ENCODE data around the gene ADO. TPM values are rescaled to one million over a fixed set of nuclear protein-coding genes. Genes with fewer than 3 reads are reported as not detected.

Gene ADO
- total RNA-seq, 5 donors from 2014 or later (not counting 1 experiment from before 2014, with no cell fraction given): 10.5 to 17.5 (median 15.6) TPM

DNA sequence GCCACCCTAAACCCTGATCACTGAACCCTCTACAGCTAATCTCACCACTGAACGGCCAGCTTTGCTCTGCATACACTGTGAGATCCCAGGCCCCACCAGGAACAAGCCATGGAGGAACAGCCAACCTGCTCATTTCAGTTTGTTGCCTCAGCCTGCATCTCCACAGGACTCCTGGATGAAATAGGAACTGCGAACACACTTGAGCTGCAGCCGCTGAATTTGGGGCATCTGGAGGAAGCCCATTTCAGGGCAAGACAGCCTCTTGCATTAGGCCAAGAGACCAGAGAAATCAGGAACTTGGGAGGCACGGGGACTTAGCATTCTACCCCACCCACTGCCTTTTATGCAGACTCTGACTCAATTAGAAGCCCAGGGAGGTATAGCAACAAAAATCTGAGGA is 26.2 kb downstream of the ADO start:
- Mint-ChIP-seq H3K9me3 (no peaks in the 10 kb centered on the region), H3K4me3 (no peak overlapping the region), H3K27me3 (peaks cover 8 to 10% of the 10 kb centered on the region in 2 donors), H3K36me3 (no peaks in the 10 kb centered on the region), H3K4me1 (no peaks in the 10 kb centered on the region), H3K27ac (no peak overlapping the region)
- no peaks in the 10 kb centered on the region for H3K9me3 ChIP-seq
- no peaks in the 10 kb centered on the region for H3K4me1 ChIP-seq (ENCODE audit: control insufficient read depth in 1 of 2, extremely low read depth in 1 of 2, insufficient read depth in 2 of 2, low read length in 2 of 2)
- ChIA-PET POLR2A (interaction anchor here in 1 of 2 donors (0.6 kb wide), 1 partner anchor 63 kb away, joined by 3 read pairs; no protein-coding TSS in a partner anchor), CTCF (interaction anchor here in 1 of 2 donors (0.6 kb wide), 1 partner anchor 13 kb away, joined by 3 read pairs; no protein-coding TSS in a partner anchor)
- ATAC-seq (replicated peaks in 1 of 4): no peak
- 92% methylated on average over 3 of the region's 4 CpGs for WGBS (ENCODE audit: insufficient coverage)
- peaks cover under 1 to 2% of the 10 kb centered on the region in 2 experiments for H3K27me3 ChIP-seq (replicated peaks in 1 of 2; ENCODE audit: control insufficient read depth in 2 of 2, extremely low read depth in 1 of 2, insufficient read depth in 2 of 2, low read length in 1 of 2)
- no peak for DNase-seq
- no peak overlapping the region for H3K4me3 ChIP-seq (ENCODE audit: control insufficient read depth in 1 of 2, extremely low read depth in 1 of 2, low read length in 1 of 2)
- no peaks in the 10 kb centered on the region for H3K36me3 ChIP-seq (ENCODE audit: control insufficient read depth in 2 of 2, extremely low read depth in 1 of 2, insufficient read depth in 1 of 2, low read length in 1 of 2)
- H3K27ac ChIP-seq (ENCODE audit: low read length): no peak overlapping the region

DNA sequence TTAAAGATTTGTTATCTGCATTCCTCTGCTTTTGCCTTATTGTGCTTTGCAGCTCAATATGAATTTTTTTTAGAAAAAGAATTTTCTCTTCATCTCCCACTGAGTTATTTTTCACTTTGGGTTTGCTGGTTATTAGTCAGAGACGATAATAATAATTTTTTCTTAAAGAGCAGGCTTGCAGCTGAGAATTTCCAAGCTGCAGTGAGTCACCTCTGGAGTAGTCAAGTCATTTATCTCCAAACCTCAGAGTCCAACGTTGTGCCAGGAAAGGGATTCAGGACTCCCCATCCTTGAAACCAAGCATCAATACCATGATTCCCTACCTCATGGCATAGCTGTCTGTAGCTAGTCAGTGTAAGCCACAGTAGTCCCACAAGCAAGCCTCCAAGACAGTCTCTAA is 26.8 kb downstream of the ADO start:
- Mint-ChIP-seq H3K27ac (no peak overlapping the region), H3K36me3 (no peaks in the 10 kb centered on the region), H3K27me3 (peaks cover 9 to 10% of the 10 kb centered on the region in 2 donors), H3K4me1 (no peaks in the 10 kb centered on the region), H3K9me3 (no peaks in the 10 kb centered on the region), H3K4me3 (no peak overlapping the region)
- ChIA-PET POLR2A (interaction anchor here in 1 of 2 donors (0.6 kb wide), 1 partner anchor 62 kb away, joined by 3 read pairs; no protein-coding TSS in a partner anchor), CTCF (interaction anchor here in 1 of 2 donors (0.6 to 1.0 kb wide), 2 partner anchors 14 to 193 kb away, joined by 3 read pairs; no protein-coding TSS in a partner anchor)
- Histone ChIP-seq H3K36me3 (ENCODE audit: control insufficient read depth in 2 of 2, extremely low read depth in 1 of 2, insufficient read depth in 1 of 2, low read length in 1 of 2) (no peaks in the 10 kb centered on the region), H3K27me3 (replicated peaks in 1 of 2; ENCODE audit: control insufficient read depth in 2 of 2, extremely low read depth in 1 of 2, insufficient read depth in 2 of 2, low read length in 1 of 2) (peaks cover 2 to 4% of the 10 kb centered on the region in 2 experiments), H3K4me1 (ENCODE audit: control insufficient read depth in 1 of 2, extremely low read depth in 1 of 2, insufficient read depth in 2 of 2, low read length in 2 of 2) (no peaks in the 10 kb centered on the region), H3K4me3 (ENCODE audit: control insufficient read depth in 1 of 2, extremely low read depth in 1 of 2, low read length in 1 of 2) (no peak overlapping the region), H3K27ac (ENCODE audit: low read length) (no peak overlapping the region), H3K9me3 (no peaks in the 10 kb centered on the region)
- 27% methylated on average over 1 of the region's 2 CpGs for WGBS (ENCODE audit: insufficient coverage)
- DNase-seq: no peak
- ATAC-seq (replicated peaks in 1 of 4): no peak

- Mint-ChIP-seq H3K9me3 (no peaks in the 10 kb centered on the region), H3K27me3 (peaks cover 7 to 14% of the 10 kb centered on the region in 2 donors), H3K4me1 (peaks cover 0 to 6% (median 4%) of the 10 kb centered on the region in 3 donors), H3K27ac (no peak overlapping the region), H3K4me3 (no peak overlapping the region), H3K36me3 (no peaks in the 10 kb centered on the region)
- Histone ChIP-seq H3K4me3 (ENCODE audit: control insufficient read depth in 1 of 2, extremely low read depth in 1 of 2, low read length in 1 of 2) (no peak overlapping the region), H3K9me3 (no peaks in the 10 kb centered on the region), H3K4me1 (ENCODE audit: control insufficient read depth in 1 of 2, extremely low read depth in 1 of 2, insufficient read depth in 2 of 2, low read length in 2 of 2) (no peaks in the 10 kb centered on the region), H3K27ac (ENCODE audit: low read length) (no peak overlapping the region), H3K36me3 (ENCODE audit: control insufficient read depth in 2 of 2, extremely low read depth in 1 of 2, insufficient read depth in 1 of 2, low read length in 1 of 2) (no peaks in the 10 kb centered on the region), H3K27me3 (replicated peaks in 1 of 2; ENCODE audit: control insufficient read depth in 2 of 2, extremely low read depth in 1 of 2, insufficient read depth in 2 of 2, low read length in 1 of 2) (peaks cover 0 to 4% of the 10 kb centered on the region in 2 experiments)
- ChIA-PET CTCF (no interaction called here), POLR2A (no interaction called here)
- no peak for ATAC-seq (replicated peaks in 1 of 4)
- 100% methylated on average over 1 of the region's 2 CpGs for WGBS (ENCODE audit: insufficient coverage)
- no peak for DNase-seq
These were observed 35.1 kb downstream of the ADO start for GRCh38 chr10:62839590-62839989.

DNA sequence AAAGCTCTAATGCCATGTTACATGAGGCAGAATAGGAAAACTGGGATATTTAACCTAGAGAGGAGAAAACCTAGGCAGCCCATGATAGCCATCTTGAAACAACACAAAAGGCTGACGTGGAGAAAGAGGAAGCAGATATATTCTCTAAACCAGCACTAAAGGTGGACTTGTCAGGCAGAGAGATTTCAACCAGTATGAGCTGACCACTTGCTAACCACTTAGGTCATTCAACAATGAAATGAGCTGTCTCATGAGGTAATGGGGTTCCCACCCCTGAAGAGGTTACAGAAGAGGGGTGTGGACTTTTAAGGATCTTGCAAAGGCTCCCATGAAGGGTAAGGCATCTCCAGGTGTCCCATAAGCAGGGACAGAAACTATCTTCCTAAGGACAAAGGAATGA is 38.5 kb downstream of the ADO start:
- Mint-ChIP-seq H3K4me3 (no peak overlapping the region), H3K27me3 (peaks cover 2 to 3% of the 10 kb centered on the region in 2 donors), H3K9me3 (peaks cover 0 to 14% (median 9%) of the 10 kb centered on the region in 3 donors), H3K36me3 (no peaks in the 10 kb centered on the region), H3K27ac (no peak overlapping the region), H3K4me1 (peaks cover 3 to 12% (median 7%) of the 10 kb centered on the region in 3 donors)
- Histone ChIP-seq H3K27me3 (replicated peaks in 1 of 2; ENCODE audit: control insufficient read depth in 2 of 2, extremely low read depth in 1 of 2, insufficient read depth in 2 of 2, low read length in 1 of 2) (no peaks in the 10 kb centered on the region), H3K27ac (ENCODE audit: low read length) (no peak overlapping the region), H3K4me1 (ENCODE audit: control insufficient read depth in 1 of 2, extremely low read depth in 1 of 2, insufficient read depth in 2 of 2, low read length in 2 of 2) (no peaks in the 10 kb centered on the region), H3K36me3 (ENCODE audit: control insufficient read depth in 2 of 2, extremely low read depth in 1 of 2, insufficient read depth in 1 of 2, low read length in 1 of 2) (no peaks in the 10 kb centered on the region), H3K9me3 (peaks cover 2% of the 10 kb centered on the region), H3K4me3 (ENCODE audit: control insufficient read depth in 1 of 2, extremely low read depth in 1 of 2, low read length in 1 of 2) (no peak overlapping the region)
- WGBS (ENCODE audit: insufficient coverage): no CpG with 5 or more reads among the region's 1 CpG
- DNase-seq (no peak), ATAC-seq (replicated peaks in 1 of 4) (no peak)
- ChIA-PET POLR2A (no interaction called here), CTCF (interaction anchor here in 1 of 2 donors (0.5 to 0.6 kb wide), 2 partner anchors 10 to 699 kb away, joined by 3 read pairs; no protein-coding TSS in a partner anchor)

DNA sequence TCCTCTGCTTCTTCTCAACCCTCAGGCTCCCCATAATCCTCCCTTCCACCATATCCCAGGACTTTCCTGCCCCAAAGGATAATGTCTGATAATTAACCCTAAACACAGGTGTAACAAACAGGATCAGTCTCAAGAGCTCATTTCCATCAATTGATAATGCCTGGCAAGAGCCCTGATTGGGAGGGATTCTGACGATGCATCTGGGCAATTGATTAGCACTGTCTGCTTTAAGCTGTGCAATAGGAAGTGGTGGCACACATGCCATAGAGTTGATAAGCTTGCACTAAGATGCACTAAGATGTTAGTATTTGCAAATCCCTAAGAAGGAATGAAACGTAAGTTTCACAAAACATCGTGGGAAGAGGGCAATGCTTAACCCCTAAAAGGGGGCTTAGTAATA is 39.1 kb downstream of the ADO start:
- Histone ChIP-seq H3K36me3 (ENCODE audit: control insufficient read depth in 2 of 2, extremely low read depth in 1 of 2, insufficient read depth in 1 of 2, low read length in 1 of 2) (no peaks in the 10 kb centered on the region), H3K4me3 (ENCODE audit: control insufficient read depth in 1 of 2, extremely low read depth in 1 of 2, low read length in 1 of 2) (no peak overlapping the region), H3K27me3 (replicated peaks in 1 of 2; ENCODE audit: control insufficient read depth in 2 of 2, extremely low read depth in 1 of 2, insufficient read depth in 2 of 2, low read length in 1 of 2) (no peaks in the 10 kb centered on the region), H3K4me1 (ENCODE audit: control insufficient read depth in 1 of 2, extremely low read depth in 1 of 2, insufficient read depth in 2 of 2, low read length in 2 of 2) (no peaks in the 10 kb centered on the region), H3K9me3 (peaks cover 2% of the 10 kb centered on the region), H3K27ac (ENCODE audit: low read length) (no peak overlapping the region)
- peak in 1 of 35 experiments; percentile 5 for DNase-seq
- ATAC-seq (replicated peaks in 1 of 4): no peak
- H3K4me1 Mint-ChIP-seq: peaks cover 3 to 12% (median 7%) of the 10 kb centered on the region in 3 donors
- peaks cover 2 to 3% of the 10 kb centered on the region in 2 donors for H3K27me3 Mint-ChIP-seq
- POLR2A ChIA-PET: no interaction called here
- H3K27ac Mint-ChIP-seq: no peak overlapping the region
- peaks cover 0 to 21% (median 13%) of the 10 kb centered on the region in 3 donors for H3K9me3 Mint-ChIP-seq
- no peak overlapping the region for H3K4me3 Mint-ChIP-seq
- H3K36me3 Mint-ChIP-seq: no peaks in the 10 kb centered on the region
- CTCF ChIA-PET: interaction anchor here in 1 of 2 donors (0.6 kb wide), 1 partner anchor 700 kb away, joined by 3 read pairs; no protein-coding TSS in a partner anchor
- WGBS (ENCODE audit: insufficient coverage): 63% methylated on average over 1 of the region's 3 CpGs

- Mint-ChIP-seq H3K4me1 (peaks cover 3 to 12% (median 7%) of the 10 kb centered on the region in 3 donors), H3K27ac (no peak overlapping the region), H3K4me3 (no peak overlapping the region), H3K9me3 (peaks cover 0 to 22% (median 14%) of the 10 kb centered on the region in 3 donors), H3K36me3 (no peaks in the 10 kb centered on the region), H3K27me3 (peaks cover 2 to 3% of the 10 kb centered on the region in 2 donors)
- ATAC-seq (replicated peaks in 1 of 4) (no peak), DNase-seq (no peak)
- Histone ChIP-seq H3K4me1 (ENCODE audit: control insufficient read depth in 1 of 2, extremely low read depth in 1 of 2, insufficient read depth in 2 of 2, low read length in 2 of 2) (no peaks in the 10 kb centered on the region), H3K27me3 (replicated peaks in 1 of 2; ENCODE audit: control insufficient read depth in 2 of 2, extremely low read depth in 1 of 2, insufficient read depth in 2 of 2, low read length in 1 of 2) (no peaks in the 10 kb centered on the region), H3K36me3 (ENCODE audit: control insufficient read depth in 2 of 2, extremely low read depth in 1 of 2, insufficient read depth in 1 of 2, low read length in 1 of 2) (no peaks in the 10 kb centered on the region), H3K27ac (ENCODE audit: low read length) (no peak overlapping the region), H3K4me3 (ENCODE audit: control insufficient read depth in 1 of 2, extremely low read depth in 1 of 2, low read length in 1 of 2) (no peak overlapping the region), H3K9me3 (peaks cover 2% of the 10 kb centered on the region)
- POLR2A ChIA-PET: interaction anchor here (0.7 to 0.8 kb wide), 2 partner anchors 22 to 288 kb away, joined by 3 read pairs; no protein-coding TSS in a partner anchor
- 61% methylated on average over 5 of the region's 7 CpGs for WGBS (ENCODE audit: insufficient coverage)
- CTCF ChIA-PET: interaction anchor here in 1 of 2 donors (0.7 kb wide), 1 partner anchor 184 kb away, joined by 3 read pairs; no protein-coding TSS in a partner anchor
These were observed 39.9 kb downstream of the ADO start for GRCh38 chr10:62844280-62845011.
